ENCODE results near the gene HPCAL1. TPM values are rescaled to one million over a fixed set of nuclear protein-coding genes. Genes with fewer than 3 reads are reported as not detected.
A peak's percentile ranks its signal among the peaks of the same experiment; 100 is the strongest.

Gene HPCAL1
- total RNA-seq, 3 donors from 2014 or later (not counting 1 experiment from before 2014, with no cell fraction given): 31.1 to 45.2 (median 39.8) TPM

DNA sequence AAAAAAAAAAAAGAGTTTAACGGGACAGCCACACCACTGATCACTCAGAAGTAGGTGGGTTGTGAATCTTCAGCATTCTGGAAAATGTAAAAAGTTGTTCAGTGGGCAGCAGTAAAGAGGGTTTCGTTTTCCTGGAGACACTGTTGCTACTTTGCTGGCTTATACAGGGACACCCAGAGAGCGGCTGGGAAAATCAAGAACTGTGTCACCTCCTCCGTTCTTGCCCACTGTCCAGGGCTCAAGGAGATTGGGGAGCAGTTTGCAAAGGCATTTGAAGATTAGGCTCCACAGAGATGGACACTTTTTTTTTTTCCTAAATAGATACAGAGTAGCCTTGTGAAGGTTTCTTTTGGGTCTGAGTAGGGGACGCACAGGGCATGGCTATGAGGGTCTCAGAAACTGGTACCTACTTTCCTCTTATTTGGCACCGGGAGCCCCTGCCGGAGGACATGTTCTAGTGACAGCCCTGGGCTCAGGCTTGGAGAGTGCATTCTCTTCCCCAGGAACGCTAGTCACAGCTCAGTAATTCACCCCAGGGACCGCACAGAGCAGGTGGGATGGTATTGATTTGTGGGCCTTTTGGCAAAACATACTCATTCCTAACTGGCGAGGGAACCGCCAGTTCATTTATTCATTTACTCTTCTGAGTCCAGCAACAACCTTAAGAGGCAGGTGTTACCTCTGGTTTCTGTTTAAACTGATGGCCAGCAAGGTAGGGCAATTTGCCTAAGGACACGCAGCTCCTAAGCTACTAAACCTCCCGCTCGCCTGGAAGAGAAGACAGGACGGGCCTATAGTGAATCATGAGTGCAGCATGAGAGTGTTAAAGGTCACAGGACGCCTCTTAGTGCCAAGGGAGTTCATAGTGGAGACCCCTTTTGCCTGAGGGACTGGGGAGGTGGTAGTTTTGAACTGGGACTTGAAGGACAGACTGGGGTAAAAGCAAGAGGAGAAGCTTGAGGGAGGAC, 53.1 kb downstream of the HPCAL1 start:
- no peaks in the 10 kb centered on the region for H3K9me3 Mint-ChIP-seq
- Histone ChIP-seq H3K27ac (ENCODE audit: low read length) (no peak overlapping the region), H3K9me3 (ENCODE audit: control insufficient read depth, insufficient read depth, low read length) (no peaks in the 10 kb centered on the region), H3K27me3 (ENCODE audit: control insufficient read depth, insufficient read depth, low read length) (no peaks in the 10 kb centered on the region), H3K4me1 (ENCODE audit: control insufficient read depth, insufficient read depth, low read length) (peaks cover 9% of the 10 kb centered on the region), H3K36me3 (ENCODE audit: control insufficient read depth, insufficient read depth, low read length) (peaks cover 13% of the 10 kb centered on the region), H3K4me3 (ENCODE audit: low read length) (no peak overlapping the region)
- TF ChIP-seq, protein P1, sequence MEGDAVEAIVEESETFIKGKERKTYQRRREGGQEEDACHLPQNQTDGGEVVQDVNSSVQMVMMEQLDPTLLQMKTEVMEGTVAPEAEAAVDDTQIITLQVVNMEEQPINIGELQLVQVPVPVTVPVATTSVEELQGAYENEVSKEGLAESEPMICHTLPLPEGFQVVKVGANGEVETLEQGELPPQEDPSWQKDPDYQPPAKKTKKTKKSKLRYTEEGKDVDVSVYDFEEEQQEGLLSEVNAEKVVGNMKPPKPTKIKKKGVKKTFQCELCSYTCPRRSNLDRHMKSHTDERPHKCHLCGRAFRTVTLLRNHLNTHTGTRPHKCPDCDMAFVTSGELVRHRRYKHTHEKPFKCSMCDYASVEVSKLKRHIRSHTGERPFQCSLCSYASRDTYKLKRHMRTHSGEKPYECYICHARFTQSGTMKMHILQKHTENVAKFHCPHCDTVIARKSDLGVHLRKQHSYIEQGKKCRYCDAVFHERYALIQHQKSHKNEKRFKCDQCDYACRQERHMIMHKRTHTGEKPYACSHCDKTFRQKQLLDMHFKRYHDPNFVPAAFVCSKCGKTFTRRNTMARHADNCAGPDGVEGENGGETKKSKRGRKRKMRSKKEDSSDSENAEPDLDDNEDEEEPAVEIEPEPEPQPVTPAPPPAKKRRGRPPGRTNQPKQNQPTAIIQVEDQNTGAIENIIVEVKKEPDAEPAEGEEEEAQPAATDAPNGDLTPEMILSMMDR (IDR thresholded peaks at IDR 0.05): no peak
- no peak overlapping the region for H3K4me3 Mint-ChIP-seq
- ATAC-seq: no peak
- 93% methylated on average over 15 of the region's 16 CpGs for WGBS (ENCODE audit: insufficient coverage)
- DNase-seq: no peak
- no peaks in the 10 kb centered on the region for H3K27me3 Mint-ChIP-seq (ENCODE audit: low read depth in 2 of 2)
- no peaks in the 10 kb centered on the region for H3K36me3 Mint-ChIP-seq
- H3K4me1 Mint-ChIP-seq: peaks cover 54 to 55% of the 10 kb centered on the region in 2 donors
- H3K27ac Mint-ChIP-seq: peak overlapping the region in 1 of 2 donors; percentile 50
- intact Hi-C loops (cut with micrococcal nuclease): no loop called here

DNA sequence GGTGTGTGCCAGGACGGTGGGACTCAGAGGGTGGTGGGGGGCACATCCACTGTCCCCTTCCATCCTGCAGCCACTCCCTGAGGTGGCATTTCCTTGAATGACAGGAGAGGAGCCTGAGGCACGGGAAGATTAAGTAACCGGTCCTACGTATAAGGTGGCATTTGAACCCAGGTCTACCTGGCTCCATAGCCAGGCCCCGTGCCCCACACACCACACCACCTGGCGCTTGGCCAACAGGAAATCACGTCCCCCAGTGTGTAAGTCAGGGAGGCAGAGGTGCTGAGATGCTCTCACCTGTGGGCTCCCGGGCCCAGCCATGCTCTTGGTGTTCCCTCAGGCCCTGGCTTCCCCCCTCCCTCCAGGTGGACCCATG, 53.7 kb downstream of the HPCAL1 start:
- no peak for ATAC-seq
- WGBS (ENCODE audit: insufficient coverage): 72% methylated on average over 8 of the region's 8 CpGs
- Histone ChIP-seq H3K27ac (ENCODE audit: low read length) (no peak overlapping the region), H3K36me3 (ENCODE audit: control insufficient read depth, insufficient read depth, low read length) (peaks cover 13% of the 10 kb centered on the region), H3K27me3 (ENCODE audit: control insufficient read depth, insufficient read depth, low read length) (no peaks in the 10 kb centered on the region), H3K4me3 (ENCODE audit: low read length) (no peak overlapping the region), H3K9me3 (ENCODE audit: control insufficient read depth, insufficient read depth, low read length) (no peaks in the 10 kb centered on the region), H3K4me1 (ENCODE audit: control insufficient read depth, insufficient read depth, low read length) (peaks cover 9% of the 10 kb centered on the region)
- Mint-ChIP-seq H3K27ac (peak overlapping the region in 1 of 2 donors; percentile 50), H3K36me3 (no peaks in the 10 kb centered on the region), H3K9me3 (no peaks in the 10 kb centered on the region), H3K27me3 (ENCODE audit: low read depth in 2 of 2) (no peaks in the 10 kb centered on the region), H3K4me1 (peaks cover 49 to 50% of the 10 kb centered on the region in 2 donors), H3K4me3 (no peak overlapping the region)
- TF ChIP-seq, protein P1 (IDR thresholded peaks at IDR 0.05): no peak
- peak in 1 of 2 donors; percentile 42 for DNase-seq
- intact Hi-C loops (cut with micrococcal nuclease): no loop called here

DNA sequence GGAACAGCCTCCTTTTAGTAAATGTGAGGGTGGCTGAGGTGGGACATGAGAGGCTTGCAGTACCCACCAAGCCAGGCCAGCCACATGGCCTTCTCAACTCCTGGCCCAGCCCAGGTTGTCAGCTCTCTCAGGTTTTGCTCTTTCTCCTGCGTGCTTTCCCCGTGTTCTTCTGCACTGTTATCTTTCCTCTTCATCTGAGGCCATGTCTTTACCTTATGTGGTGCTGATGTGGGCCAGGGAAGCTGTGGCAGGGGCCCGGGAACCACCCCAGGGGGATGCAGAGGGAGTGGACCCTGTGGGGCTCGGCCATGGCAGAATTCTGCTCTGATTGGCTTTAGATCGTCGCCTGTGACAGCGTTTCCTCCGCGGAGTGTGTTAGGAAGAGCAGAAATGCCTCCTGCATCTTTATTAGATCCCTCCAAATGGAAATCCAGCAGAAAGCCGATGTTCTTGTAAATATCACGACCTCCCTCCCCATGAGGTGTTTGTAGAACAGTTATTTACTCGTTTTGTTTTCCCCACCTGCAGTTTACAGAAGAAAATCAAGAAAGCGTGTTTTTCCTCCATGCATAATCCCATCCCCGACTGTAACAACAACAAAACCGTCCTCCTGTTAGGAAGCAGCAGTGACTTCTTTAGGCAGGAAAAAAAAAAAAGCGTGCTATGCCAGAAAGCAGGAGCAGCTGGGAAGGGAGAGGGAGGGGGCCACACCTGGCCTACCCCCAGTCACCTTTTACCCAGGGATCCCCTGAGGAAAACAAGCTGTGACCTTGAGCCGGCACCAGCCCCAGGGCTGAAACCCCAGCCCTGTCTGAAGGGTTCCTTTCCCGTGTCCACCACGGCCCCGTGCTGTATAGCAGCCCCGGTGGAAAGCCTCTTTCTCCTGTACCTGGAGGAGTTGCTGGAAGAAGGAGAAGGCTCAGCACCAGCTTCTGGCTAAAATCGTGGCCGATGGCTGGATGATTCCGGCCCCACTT, 54.8 kb downstream of the HPCAL1 start:
- Mint-ChIP-seq H3K9me3 (no peaks in the 10 kb centered on the region), H3K27ac (peak overlapping the region in 1 of 2 donors; percentile 35), H3K4me3 (no peak overlapping the region), H3K4me1 (peaks cover 39 to 44% of the 10 kb centered on the region in 2 donors), H3K27me3 (ENCODE audit: low read depth in 2 of 2) (no peaks in the 10 kb centered on the region), H3K36me3 (no peaks in the 10 kb centered on the region)
- 94% methylated on average over 24 of the region's 24 CpGs for WGBS (ENCODE audit: insufficient coverage)
- intact Hi-C loops (cut with micrococcal nuclease): no loop called here
- Histone ChIP-seq H3K4me1 (ENCODE audit: control insufficient read depth, insufficient read depth, low read length) (peaks cover 9% of the 10 kb centered on the region), H3K9me3 (ENCODE audit: control insufficient read depth, insufficient read depth, low read length) (no peaks in the 10 kb centered on the region), H3K36me3 (ENCODE audit: control insufficient read depth, insufficient read depth, low read length) (peaks cover 13% of the 10 kb centered on the region), H3K27ac (ENCODE audit: low read length) (no peak overlapping the region), H3K27me3 (ENCODE audit: control insufficient read depth, insufficient read depth, low read length) (no peaks in the 10 kb centered on the region), H3K4me3 (ENCODE audit: low read length) (no peak overlapping the region)
- DNase-seq (no peak), ATAC-seq (no peak)
- TF ChIP-seq, protein P1 (IDR thresholded peaks at IDR 0.05): no peak
